NCI-H1436 (cell line): ENCODE measurements around the gene C16orf89.

Experiments used
- DNase-seq: peaks from one replicate; lab custom pipeline; 2025; lab: John Stamatoyannopoulos, UW

The C16orf89 gene

GRCh38 chr16:5028950-5029475, 36.7 kb downstream of the C16orf89 start:
- no peak for DNase-seq

GRCh38 chr16:5027575-5028235, 38.1 kb downstream of the C16orf89 start:
- DNase-seq = no peak

GRCh38 chr16:5027086-5027485, 38.7 kb downstream of the C16orf89 start:
- no peak for DNase-seq

GRCh38 chr16:5026664-5027063, 39.1 kb downstream of the C16orf89 start:
- DNase-seq = no peak

GRCh38 chr16:5025171-5025632, 40.6 kb downstream of the C16orf89 start:
- peak; percentile 44 for DNase-seq

GRCh38 chr16:5024632-5025031, 41.1 kb downstream of the C16orf89 start:
- DNase-seq = peak; percentile 64

GRCh38 chr16:5022521-5022920, 43.2 kb downstream of the C16orf89 start:
- DNase-seq = no peak

GRCh38 chr16:5020551-5020950, 45.2 kb downstream of the C16orf89 start:
- no peak for DNase-seq

GRCh38 chr16:5019775-5020174, 46.0 kb downstream of the C16orf89 start:
- no peak for DNase-seq

- no peak for DNase-seq
These were observed 47.0 kb downstream of the C16orf89 start for GRCh38 chr16:5018793-5019192.

GRCh38 chr16:5017678-5017969, 48.1 kb downstream of the C16orf89 start:
- no peak for DNase-seq

- no peak for DNase-seq
These were observed 48.6 kb downstream of the C16orf89 start for GRCh38 chr16:5016967-5017677.

- no peak for DNase-seq
These were observed 49.9 kb downstream of the C16orf89 start for GRCh38 chr16:5015887-5016286.

- DNase-seq = no peak
These were observed 50.4 kb downstream of the C16orf89 start for GRCh38 chr16:5015351-5015750.

GRCh38 chr16:5012887-5013286, 52.9 kb downstream of the C16orf89 start:
- DNase-seq = no peak

GRCh38 chr16:5011637-5012036, 54.1 kb downstream of the C16orf89 start:
- DNase-seq = no peak

GRCh38 chr16:5010576-5011329, 55.0 kb downstream of the C16orf89 start:
- no peak for DNase-seq

GRCh38 chr16:5008311-5008731, 57.4 kb downstream of the C16orf89 start:
- no peak for DNase-seq

GRCh38 chr16:5007256-5007655, 58.5 kb downstream of the C16orf89 start:
- no peak for DNase-seq

GRCh38 chr16:5006348-5007193, 59.2 kb downstream of the C16orf89 start:
- DNase-seq = no peak

- no peak for DNase-seq
These were observed 59.8 kb downstream of the C16orf89 start for GRCh38 chr16:5005916-5006315.

GRCh38 chr16:5004311-5004710, 61.4 kb downstream of the C16orf89 start:
- DNase-seq = no peak
